CD4-positive, alpha-beta T cell treated with Interleukin-2 at 100 ng/mL for 4 hours (primary cell): ENCODE data around the gene AQP12B.
"Not testable (repeated sequence)": the region's sequence is repeated elsewhere in the genome, so short reads cannot be mapped to it uniquely, and the experiment has no call there.

Source experiments
- DNase-seq: peaks from one replicate; pipeline ENCODE4 v3.0.0-alpha.2; 2020; ENCODE audit warnings: low spot score

Gene AQP12B

DNA sequence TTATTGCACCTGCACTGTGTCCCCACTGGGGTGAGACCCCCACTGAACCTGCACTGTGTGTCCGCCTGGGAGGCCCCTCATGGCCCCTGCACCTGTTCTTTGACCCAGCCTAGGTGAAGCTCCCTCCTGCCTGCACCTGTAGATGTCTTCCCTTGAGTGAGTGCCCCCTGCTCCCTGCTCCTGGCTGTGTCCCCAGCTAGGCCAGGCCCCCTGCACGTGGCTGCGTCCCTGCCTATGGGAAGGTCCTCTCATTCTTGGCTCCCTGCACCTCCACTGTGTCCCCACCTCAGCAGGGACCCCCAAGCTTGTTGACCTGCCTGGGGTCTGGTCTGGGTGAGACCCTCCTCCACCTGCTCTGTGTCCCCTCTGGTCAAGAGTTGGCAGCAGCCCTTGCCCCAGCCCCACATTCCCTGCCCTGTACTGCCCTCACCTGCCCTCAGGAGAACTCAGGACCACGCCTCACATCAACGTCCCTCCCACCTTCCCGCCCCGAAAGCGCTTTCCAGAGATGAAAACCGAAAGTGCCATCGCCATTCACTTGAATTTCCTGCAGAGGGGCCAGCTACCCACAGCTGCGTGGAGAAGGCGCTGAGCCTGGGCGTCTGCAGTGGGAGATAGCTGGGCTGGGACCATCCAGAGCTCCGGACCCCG lies 769 bp upstream of the AQP12B start:
- DNase-seq, result not testable (repeated sequence)

- DNase-seq, result not testable (repeated sequence)
These were observed 2.5 kb downstream of the AQP12B start for GRCh38 chr2:240680185-240680584.

DNA sequence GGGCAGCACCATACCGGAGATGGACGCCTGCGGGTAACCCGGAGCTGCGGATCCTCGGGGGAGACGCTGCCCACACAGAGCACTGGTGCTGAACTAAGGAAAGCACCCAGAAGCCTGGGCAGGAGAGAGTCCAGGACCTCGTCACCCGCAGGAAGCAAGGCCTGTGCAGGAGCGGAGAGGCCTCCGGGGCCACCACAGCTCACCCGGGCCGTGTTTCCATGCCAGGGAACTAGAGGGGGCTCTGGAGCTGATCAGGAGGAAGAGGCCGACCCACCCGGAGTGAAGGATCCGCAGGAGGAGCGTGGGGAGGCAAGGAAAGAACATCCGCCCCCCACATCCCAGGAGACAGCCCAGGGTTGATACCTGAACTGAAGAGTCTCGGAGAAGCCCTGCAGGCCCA lies 3.8 kb downstream of the AQP12B start:
- not testable (repeated sequence) for DNase-seq

DNA sequence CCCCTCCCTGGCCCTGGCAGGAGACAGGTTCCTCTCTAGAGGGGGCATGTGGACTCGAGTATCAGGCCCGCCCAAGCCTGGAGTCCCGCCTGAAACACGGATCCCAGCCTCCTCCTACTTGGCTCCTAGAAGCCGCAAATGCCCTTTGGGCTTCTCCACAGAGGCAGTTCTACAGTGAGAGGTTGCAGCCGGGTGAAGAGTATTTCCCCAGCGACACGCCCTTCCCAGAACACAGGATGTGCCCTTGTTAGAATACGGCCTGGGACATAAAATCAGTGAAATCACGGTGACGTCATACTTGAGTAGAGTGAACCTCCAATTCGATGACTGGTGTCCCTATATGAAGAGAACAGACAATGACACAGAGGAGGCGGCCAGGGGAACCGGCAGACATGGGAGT lies 4.6 kb downstream of the AQP12B start:
- DNase-seq, result not testable (repeated sequence)

GRCh38 chr2:240675345-240675744 lies 7.3 kb downstream of the AQP12B start:
- DNase-seq, result not testable (repeated sequence)

- DNase-seq, result not testable (repeated sequence)
These were observed 8.1 kb downstream of the AQP12B start for GRCh38 chr2:240674461-240675184.

GRCh38 chr2:240672701-240673190 lies 9.9 kb downstream of the AQP12B start:
- no peak for DNase-seq

DNA sequence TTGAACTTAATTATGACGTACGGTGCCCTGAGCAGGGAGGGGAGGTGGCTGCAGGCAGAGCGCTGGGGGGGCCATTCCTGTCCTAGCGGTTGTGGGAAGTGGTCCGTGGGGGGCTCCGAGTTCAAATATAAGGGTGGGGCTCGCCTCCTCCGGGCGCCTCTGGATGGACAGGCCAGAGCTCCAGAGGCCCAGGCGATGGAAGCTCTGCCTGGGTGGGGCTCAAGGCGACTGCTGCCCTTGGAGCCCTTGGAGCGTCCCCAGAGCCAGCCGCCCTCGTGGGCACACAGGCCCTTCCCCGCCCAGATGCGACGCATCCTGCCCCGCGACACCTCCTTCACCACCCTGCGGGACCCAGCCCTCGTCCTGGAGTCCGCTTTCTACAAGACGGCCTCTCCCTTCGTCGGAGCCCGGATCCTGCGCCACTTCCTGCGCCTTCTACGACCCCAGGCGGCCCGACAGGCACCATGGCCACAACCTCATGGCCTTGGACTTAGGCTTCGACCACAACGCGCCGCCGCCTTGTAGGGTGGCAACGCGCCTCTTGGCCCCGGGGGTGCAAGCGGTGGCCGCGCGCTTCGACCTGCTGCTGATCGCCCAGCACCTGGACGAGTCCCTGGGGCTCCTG lies 10.5 kb downstream of the AQP12B start:
- no peak for DNase-seq

- DNase-seq, result no peak
These were observed 11.7 kb downstream of the AQP12B start for GRCh38 chr2:240670950-240671349.

- no peak for DNase-seq
These were observed 12.3 kb downstream of the AQP12B start for GRCh38 chr2:240670402-240670801.

GRCh38 chr2:240664622-240665021 lies 18.1 kb downstream of the AQP12B start:
- no peak for DNase-seq

- no peak for DNase-seq
These were observed 19.0 kb downstream of the AQP12B start for GRCh38 chr2:240663546-240664190.

- DNase-seq, result no peak
These were observed 20.0 kb downstream of the AQP12B start for GRCh38 chr2:240662681-240663080.

DNA sequence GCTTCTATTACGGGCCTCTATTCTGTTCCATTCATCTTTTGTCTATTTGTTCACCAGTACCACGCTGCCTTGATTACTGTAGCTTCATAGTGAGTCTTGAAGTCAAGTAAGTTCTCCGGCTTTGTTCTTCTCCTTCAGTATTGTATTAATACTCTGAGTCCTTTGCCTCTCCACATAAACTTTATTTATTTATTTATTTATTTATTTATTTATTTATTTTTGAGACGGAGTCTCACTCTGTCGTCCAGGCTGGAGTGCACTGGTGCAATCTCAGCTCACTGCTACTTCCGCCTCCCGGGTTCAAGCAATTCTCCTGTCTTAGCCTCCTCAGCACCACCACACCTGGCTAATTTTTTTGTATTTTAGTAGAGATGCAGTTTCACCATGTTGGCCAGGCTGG lies 22.8 kb downstream of the AQP12B start:
- not testable (repeated sequence) for DNase-seq

DNA sequence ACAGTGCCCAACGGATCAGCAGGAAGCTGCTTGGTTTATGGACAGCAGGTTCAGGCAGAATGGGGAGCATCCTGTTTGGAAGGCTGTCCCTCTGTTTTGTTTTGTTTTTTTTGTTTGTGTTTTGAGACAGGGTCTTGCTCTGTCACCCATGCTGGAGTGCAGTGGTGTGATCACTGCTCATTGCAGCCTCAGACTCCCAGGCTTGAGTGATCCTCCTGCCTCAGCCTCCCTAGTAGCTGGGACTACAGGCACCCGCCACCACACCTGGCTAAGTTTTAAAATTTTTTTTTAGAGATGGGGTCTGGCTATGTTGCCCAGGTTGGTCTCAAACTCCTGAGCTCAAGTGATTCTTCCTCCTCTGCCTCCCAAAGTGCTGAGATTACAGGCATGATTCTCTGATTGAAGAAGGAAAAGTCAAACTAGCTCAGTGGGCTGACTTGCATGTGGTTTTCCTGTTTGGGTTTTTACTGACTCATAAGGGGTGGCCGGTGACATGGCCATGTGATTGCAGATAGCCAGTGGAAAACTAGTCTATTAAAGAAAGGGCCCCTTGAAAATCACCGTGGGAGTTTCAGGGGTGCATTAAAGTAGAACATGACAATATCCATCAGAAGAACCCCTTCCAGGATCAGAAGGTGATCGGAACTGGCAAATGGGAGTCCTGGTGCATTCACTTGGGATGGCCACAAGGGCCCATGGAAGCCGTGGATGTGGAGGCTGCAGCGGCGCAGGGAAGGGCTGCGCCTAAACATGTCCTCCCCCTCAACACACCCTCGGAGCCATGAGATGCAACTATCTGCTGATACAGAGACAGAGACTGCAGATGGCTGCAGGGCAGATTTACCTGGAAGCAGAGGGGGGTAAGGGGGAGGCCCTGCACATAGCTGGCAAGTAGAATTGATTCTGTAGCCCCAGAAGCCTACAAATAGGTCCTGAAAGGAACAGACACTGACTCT lies 26.5 kb downstream of the AQP12B start:
- DNase-seq, result peak; percentile 30

GRCh38 chr2:240651185-240651584 lies 31.5 kb downstream of the AQP12B start:
- DNase-seq, result no peak

DNA sequence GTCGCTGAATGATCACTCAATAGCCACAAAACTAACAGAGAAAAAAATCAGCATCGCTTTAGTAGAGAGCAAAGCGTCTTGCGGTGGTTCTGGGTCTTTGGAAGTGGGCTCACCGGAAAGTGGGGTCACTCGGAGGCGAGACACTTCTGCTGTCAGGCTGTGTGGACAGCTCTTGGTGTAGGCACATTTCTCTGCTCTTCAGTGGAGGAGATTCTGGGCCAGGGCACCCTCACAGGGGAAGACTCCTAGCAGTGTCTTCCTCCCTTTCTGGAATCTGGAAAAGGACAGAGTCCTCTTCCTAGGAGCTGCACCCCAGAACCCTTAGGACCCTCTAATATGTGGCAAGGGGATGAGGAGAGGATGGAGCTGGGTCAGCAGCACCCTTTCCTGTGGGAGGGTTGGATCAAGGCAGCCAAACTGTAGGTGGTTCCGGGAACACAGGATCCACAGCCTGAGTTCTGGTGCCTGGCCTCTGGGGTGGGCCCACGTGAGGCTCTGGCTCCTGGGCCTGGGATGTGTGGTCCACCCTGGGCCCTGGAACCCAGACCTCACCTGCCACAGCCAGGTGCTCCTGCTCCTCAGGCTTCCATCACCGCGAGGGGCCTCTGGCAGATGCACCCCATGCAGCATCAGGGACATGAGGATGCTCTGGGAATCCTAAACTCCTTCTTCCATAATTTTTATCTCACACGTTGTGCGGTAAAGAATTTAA lies 32.3 kb downstream of the AQP12B start:
- no peak for DNase-seq

DNA sequence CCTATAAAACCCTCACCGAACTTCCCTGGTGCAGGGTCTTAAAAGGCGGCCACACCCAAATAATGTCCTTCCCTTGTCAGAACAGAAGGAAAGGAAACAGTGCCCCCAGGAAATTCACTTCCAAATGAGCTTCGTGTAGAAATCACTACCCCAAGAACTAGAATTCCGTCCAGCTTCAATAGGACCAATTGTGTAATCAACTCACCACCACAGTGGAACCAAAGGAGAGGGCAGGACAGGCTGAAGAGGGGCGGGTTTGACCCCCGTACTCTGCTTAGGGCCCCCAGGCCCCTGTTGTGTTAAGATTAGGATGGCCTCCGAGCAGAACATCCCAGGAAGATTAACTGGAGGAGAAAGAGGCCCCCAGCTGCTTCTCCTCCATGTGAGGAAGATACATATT lies 33.4 kb downstream of the AQP12B start:
- DNase-seq, result no peak

- no peak for DNase-seq
These were observed 33.9 kb downstream of the AQP12B start for GRCh38 chr2:240648650-240649275.

GRCh38 chr2:240648155-240648649 lies 34.5 kb downstream of the AQP12B start:
- DNase-seq, result no peak
